Neural cell (in vitro differentiated cells): ENCODE results near the gene MAPK4. TPM values are rescaled to one million over a fixed set of nuclear protein-coding genes. Genes with fewer than 3 reads are reported as not detected.
A peak's percentile ranks its signal among the peaks of the same experiment; 100 is the strongest.

ENCODE experiments used
- H2AFZ ChIP-seq: fragments of 200-600, 300-800 bp; sonication (generic), shearing (Covaris generic); 2 replicates; pipeline ENCODE4 v1.6.0; 2014; ENCODE audit warnings: low read depth, mild to moderate bottlenecking, antibody characterized with exemption, low read length, moderate library complexity
- H3F3A ChIP-seq: fragments of 200-600 bp; shearing (Covaris generic); 2 replicates; pipeline ENCODE4 v1.6.1; 2016; ENCODE audit warnings: mild to moderate bottlenecking, moderate library complexity, mixed read lengths, antibody characterized with exemption, low read length; ENCODE audit not compliant: insufficient read depth, poor library complexity, severe bottlenecking
- H3K27ac ChIP-seq: fragments of 200-600, 300-800 bp; sonication (generic), shearing (Covaris generic); 2 replicates; pipeline ENCODE4 v1.5.1; 2014; ENCODE audit warnings: mild to moderate bottlenecking, low read length, moderate library complexity
- H3K27me3 ChIP-seq: fragments of 300-800, 200-600 bp; sonication (generic), shearing (Covaris generic); 2 replicates; pipeline ENCODE4 v1.6.0; 2014; ENCODE audit warnings: mild to moderate bottlenecking, low read depth, low read length, moderate library complexity; ENCODE audit not compliant: insufficient read depth
- H3K36me3 ChIP-seq: fragments of 300-800, 200-600 bp; sonication (generic), shearing (Covaris generic); 2 replicates; pipeline ENCODE4 v1.5.1; 2014; ENCODE audit warnings: mild to moderate bottlenecking, antibody characterized with exemption, low read length, moderate library complexity; ENCODE audit not compliant: insufficient read depth
- H3K4me2 ChIP-seq: fragments of 300-800, 200-600 bp; sonication (generic), shearing (Covaris generic); 2 replicates; pipeline ENCODE4 v1.6.0; 2014; ENCODE audit warnings: mild to moderate bottlenecking, low read length
- H3K4me3 ChIP-seq: fragments of 300-800, 200-600 bp; sonication (generic), shearing (Covaris generic); 2 replicates; pipeline ENCODE4 v1.5.1; 2014; ENCODE audit warnings: mild to moderate bottlenecking, low read length, moderate library complexity
- H3K79me2 ChIP-seq: fragments of 200-600 bp; shearing (Covaris generic); replicated peaks from 2 replicates; pipeline ENCODE4 v1.6.0; 2014; ENCODE audit warnings: mild to moderate bottlenecking, low read length, moderate library complexity; ENCODE audit not compliant: insufficient read depth
- H3K9ac ChIP-seq: fragments of 300-800, 200-600 bp; sonication (generic), shearing (Covaris generic); 2 replicates; pipeline ENCODE4 v1.6.1; 2016; ENCODE audit warnings: mild to moderate bottlenecking, low read length, mixed read lengths
- H3K9me2 ChIP-seq: fragments of 200-600 bp; shearing (Covaris generic); 2 replicates; pipeline ENCODE4 v1.6.1; 2016; ENCODE audit warnings: mild to moderate bottlenecking, low read length, mixed read lengths; ENCODE audit not compliant: insufficient read depth
- H3K9me3 ChIP-seq: fragments of 200-600, 300-800 bp; sonication (generic), shearing (Covaris generic); 2 replicates; pipeline ENCODE4 v1.6.1; 2016; ENCODE audit warnings: mild to moderate bottlenecking, mixed run types, low read length, moderate library complexity, mixed read lengths
- H4K20me1 ChIP-seq: fragments of 200-600 bp; shearing (Covaris generic); 2 replicates; pipeline ENCODE4 v1.6.1; 2016; ENCODE audit warnings: mild to moderate bottlenecking, mixed run types; ENCODE audit not compliant: insufficient read depth
- CTCF ChIP-seq: fragments of 450-650 bp; IDR thresholded peaks from 2 replicates; pipeline ENCODE4 v1.5.1; 2014; ENCODE audit warnings: antibody characterized with exemption, mild to moderate bottlenecking, moderate library complexity; ENCODE audit not compliant: poor library complexity, severe bottlenecking
- EP300 ChIP-seq: fragments of 450-650 bp; conservative IDR thresholded peaks from 2 replicates; pipeline ENCODE4 v1.6.1; 2014; ENCODE audit warnings: antibody characterized with exemption, mild to moderate bottlenecking, moderate library complexity; ENCODE audit not compliant: poor library complexity, severe bottlenecking
- EZH2 ChIP-seq: fragments of 200-600, 300-800 bp; shearing (Covaris generic), sonication (generic); IDR thresholded peaks from 2 replicates; pipeline ENCODE4 v1.6.1; 2014; ENCODE audit warnings: antibody characterized with exemption, low read length, borderline replicate concordance, mild to moderate bottlenecking; ENCODE audit not compliant: insufficient read depth, poor library complexity, severe bottlenecking
- MXI1 ChIP-seq: fragments of 450-650 bp; conservative IDR thresholded peaks from 2 replicates; pipeline ENCODE4 v1.6.1; 2014; ENCODE audit warnings: antibody characterized with exemption, mild to moderate bottlenecking; ENCODE audit not compliant: poor library complexity, severe bottlenecking
- POLR2AphosphoS5 ChIP-seq: IDR thresholded peaks from 2 replicates; pipeline ENCODE4 v1.6.1; 2012
- RAD21 ChIP-seq: fragments of 450-650 bp; conservative IDR thresholded peaks from 2 replicates; pipeline ENCODE4 v1.6.1; 2014; ENCODE audit warnings: antibody characterized with exemption, mild to moderate bottlenecking, moderate library complexity
- REST ChIP-seq: IDR thresholded peaks from 2 replicates; pipeline ENCODE4 v1.6.1; 2012; ENCODE audit warnings: borderline replicate concordance
- SMC3 ChIP-seq: fragments of 450-650 bp; conservative IDR thresholded peaks from 2 replicates; pipeline ENCODE4 v1.6.1; 2014; ENCODE audit warnings: antibody characterized with exemption, mild to moderate bottlenecking, moderate library complexity; ENCODE audit not compliant: poor library complexity
- TAF1 ChIP-seq: IDR thresholded peaks from 2 replicates; pipeline ENCODE4 v1.6.1; 2012; ENCODE audit warnings: low read depth
- polyA plus RNA-seq: library from polyadenylated mRNA; depleted of rRNA; stranded (reverse); fragments of >200 nt; gene quantifications from 2 replicates; pipeline ENCODE4 v1.2.3, GENCODE V29; 2014

MAPK4 gene
- polyA plus RNA-seq, 1 donor from 2014 or later: 12.7 TPM

GRCh38 chr18:50737127-50737526, 177.2 kb downstream of the MAPK4 start:
- H3K9ac ChIP-seq: no peak overlapping the region
- H3K9me2 ChIP-seq: no peaks in the 10 kb centered on the region
- peak overlapping the region; percentile 42 for H3K27ac ChIP-seq
- H4K20me1 ChIP-seq: no peaks in the 10 kb centered on the region
- no peaks in the 10 kb centered on the region for H3K27me3 ChIP-seq
- H3K36me3 ChIP-seq: no peaks in the 10 kb centered on the region
- H3F3A ChIP-seq: no peaks in the 10 kb centered on the region
- H3K4me3 ChIP-seq: peak overlapping the region; percentile 12
- H3K79me2 ChIP-seq: no peaks in the 10 kb centered on the region
- no peak overlapping the region for H3K4me2 ChIP-seq
- H3K9me3 ChIP-seq: no peaks in the 10 kb centered on the region
- no peak overlapping the region for H2AFZ ChIP-seq
- TF ChIP-seq CTCF: no peak
- no peak for TF ChIP-seq REST
- no peak for TF ChIP-seq EZH2
- TF ChIP-seq RAD21: no peak
- TF ChIP-seq POLR2AphosphoS5: no peak
- no peak for TF ChIP-seq EP300
- no peak for TF ChIP-seq MXI1
- no peak for TF ChIP-seq TAF1
- TF ChIP-seq SMC3: no peak

DNA sequence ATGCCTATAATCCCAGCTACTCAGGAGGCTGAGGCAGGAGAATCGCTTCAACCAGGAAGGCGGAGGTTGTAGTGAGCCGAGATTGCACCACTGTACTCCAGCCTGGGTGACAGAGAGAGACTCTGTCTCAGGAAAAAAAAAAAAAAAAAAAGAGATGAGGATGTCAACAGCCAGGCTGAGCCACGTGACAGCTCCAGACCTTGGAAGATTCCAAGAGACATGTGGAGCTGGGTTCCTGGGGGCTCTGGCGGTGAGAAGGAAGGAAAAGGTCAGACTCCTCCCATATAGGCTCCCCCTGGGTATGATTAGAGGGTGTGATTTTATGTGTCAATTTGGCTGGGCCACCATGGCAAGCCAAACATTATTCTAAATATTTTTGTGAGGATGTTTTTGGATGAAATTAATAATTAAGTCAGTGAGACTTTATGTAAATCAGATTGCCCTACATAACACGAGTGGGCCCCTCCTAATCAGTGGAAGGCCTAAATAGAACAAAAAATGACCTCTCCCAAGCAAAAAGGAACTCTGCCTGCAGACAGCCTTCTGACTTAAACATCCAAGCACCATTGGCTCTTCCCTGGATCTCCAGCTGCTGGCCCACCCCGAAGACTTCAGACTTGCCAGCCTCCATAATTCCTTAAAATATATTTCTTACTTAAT, 178.3 kb downstream of the MAPK4 start:
- Histone ChIP-seq H3K36me3 (no peaks in the 10 kb centered on the region), H3K9me2 (no peaks in the 10 kb centered on the region), H3K9ac (no peak overlapping the region), H3K27ac (peak overlapping the region; percentile 42), H3K4me3 (no peak overlapping the region), H3K9me3 (no peaks in the 10 kb centered on the region), H2AFZ (no peak overlapping the region), H3K79me2 (no peaks in the 10 kb centered on the region), H3F3A (no peaks in the 10 kb centered on the region), H3K27me3 (no peaks in the 10 kb centered on the region), H3K4me2 (no peak overlapping the region), H4K20me1 (no peaks in the 10 kb centered on the region)
- no peak for TF ChIP-seq REST
- TF ChIP-seq RAD21: no peak
- TF ChIP-seq SMC3: no peak
- no peak for TF ChIP-seq CTCF
- no peak for TF ChIP-seq EZH2
- TF ChIP-seq TAF1: no peak
- no peak for TF ChIP-seq POLR2AphosphoS5
- TF ChIP-seq EP300: no peak
- TF ChIP-seq MXI1: no peak
